Mesenchymal stem cell (in vitro differentiated cells and primary cell): ENCODE data around the gene KASH5.

ENCODE experiments used
- DNase-seq: peaks from one replicate; pipeline ENCODE4 v3.0.0-alpha.2; 2013
- H2AFZ ChIP-seq: one replicate; pipeline ENCODE4 v1.6.1; 2013; ENCODE audit warnings: low read depth, mild to moderate bottlenecking, control low read depth, inconsistent platforms, low read length, moderate library complexity
- H2AK5ac ChIP-seq: 2 replicates; pipeline ENCODE4 v1.6.1; 2013; ENCODE audit warnings: low read length, moderate library complexity, mild to moderate bottlenecking, inconsistent platforms; ENCODE audit not compliant: severe bottlenecking
- H2BK120ac ChIP-seq: one replicate; pipeline ENCODE4 v1.6.1; 2013; ENCODE audit warnings: low read depth, mild to moderate bottlenecking, inconsistent platforms, low read length, moderate library complexity
- H2BK12ac ChIP-seq, 2 experiments: one replicate each; pipeline ENCODE4 v1.6.1; 2013; ENCODE audit warnings: inconsistent platforms in 2 of 2, low read length in 2 of 2, mild to moderate bottlenecking in 2 of 2, moderate library complexity in 2 of 2, control low read depth in 1 of 2
- H2BK15ac ChIP-seq: one replicate; pipeline ENCODE4 v1.6.1; 2013; ENCODE audit warnings: mild to moderate bottlenecking, low read depth, inconsistent platforms; ENCODE audit not compliant: poor library complexity, severe bottlenecking
- H2BK5ac ChIP-seq: 2 replicates; pipeline ENCODE4 v1.6.1; 2013; ENCODE audit warnings: low read depth, mild to moderate bottlenecking, low read length, control low read depth, inconsistent platforms; ENCODE audit not compliant: poor library complexity, severe bottlenecking
- H3K14ac ChIP-seq, 2 experiments: one replicate each; pipeline ENCODE4 v1.6.1; 2013; ENCODE audit warnings: inconsistent platforms in 2 of 2, low read length in 2 of 2, control low read depth in 1 of 2, mild to moderate bottlenecking in 1 of 2, moderate library complexity in 1 of 2
- H3K18ac ChIP-seq, 2 experiments: one replicate each; pipeline ENCODE4 v1.6.1; 2013; ENCODE audit warnings: inconsistent platforms in 2 of 2, low read length in 2 of 2, control low read depth in 1 of 2, low read depth in 1 of 2, mild to moderate bottlenecking in 1 of 2
- H3K23ac ChIP-seq, 2 experiments: one replicate each; pipeline ENCODE4 v1.6.1; 2013; ENCODE audit warnings: inconsistent platforms in 2 of 2, low read length in 2 of 2, mild to moderate bottlenecking in 2 of 2, moderate library complexity in 2 of 2, control low read depth in 1 of 2
- H3K27ac ChIP-seq: 2 replicates; pipeline ENCODE4 v1.5.1; 2013; ENCODE audit warnings: mild to moderate bottlenecking, moderate library complexity, low read length, control low read depth, inconsistent platforms; ENCODE audit not compliant: poor library complexity, severe bottlenecking
- H3K27me3 ChIP-seq, 2 experiments: 2 replicates each; pipeline versions ENCODE4 v1.6.1 to v1.7.0; 2013; ENCODE audit warnings: low read length in 2 of 2, mild to moderate bottlenecking in 2 of 2, moderate library complexity in 2 of 2, control low read depth in 1 of 2, inconsistent platforms in 1 of 2; ENCODE audit not compliant: control insufficient read depth in 1 of 2, insufficient read depth in 1 of 2
- H3K36me3 ChIP-seq, 2 experiments: 2 replicates each; pipeline versions ENCODE4 v1.6.1 to v1.7.0; 2013; ENCODE audit warnings: low read length in 2 of 2, control low read depth in 1 of 2, inconsistent platforms in 1 of 2, low read depth in 1 of 2, mild to moderate bottlenecking in 1 of 2; ENCODE audit not compliant: insufficient read depth in 2 of 2, control insufficient read depth in 1 of 2
- H3K4ac ChIP-seq, 2 experiments: one replicate each; pipeline ENCODE4 v1.6.1; 2013; ENCODE audit warnings: inconsistent platforms in 2 of 2, low read length in 2 of 2, mild to moderate bottlenecking in 2 of 2, moderate library complexity in 2 of 2, control low read depth in 1 of 2, low read depth in 1 of 2
- H3K4me1 ChIP-seq: 2 replicates; pipeline ENCODE4 v1.6.1; 2013; ENCODE audit warnings: low read depth, low read length, control low read depth; ENCODE audit not compliant: control insufficient read depth, insufficient read depth
- H3K4me2 ChIP-seq: 2 replicates; pipeline ENCODE4 v1.6.1; 2013; ENCODE audit warnings: low read length, mild to moderate bottlenecking, inconsistent platforms; ENCODE audit not compliant: poor library complexity, severe bottlenecking
- H3K4me3 ChIP-seq, 2 experiments: 2 replicates each; pipeline versions ENCODE4 v1.5.1 to v1.7.0; 2013; ENCODE audit warnings: low read length in 2 of 2, mild to moderate bottlenecking in 2 of 2, control low read depth in 1 of 2, low read depth in 1 of 2; ENCODE audit not compliant: insufficient read depth in 1 of 2
- H3K79me1 ChIP-seq: replicated peaks from 2 replicates; pipeline ENCODE4 v1.6.1; 2013; ENCODE audit warnings: mild to moderate bottlenecking, control low read depth, low read length, inconsistent platforms; ENCODE audit not compliant: poor library complexity, severe bottlenecking
- H3K9ac ChIP-seq: 2 replicates; pipeline ENCODE4 v1.7.0; 2013; ENCODE audit warnings: mild to moderate bottlenecking, low read length, moderate library complexity
- H3K9me3 ChIP-seq: 2 replicates; pipeline ENCODE4 v1.7.0; 2013; ENCODE audit warnings: mild to moderate bottlenecking, low read length; ENCODE audit not compliant: control insufficient read depth
- H4K8ac ChIP-seq: one replicate; pipeline ENCODE4 v1.6.1; 2013; ENCODE audit warnings: inconsistent platforms, mild to moderate bottlenecking, low read length, moderate library complexity
- H4K91ac ChIP-seq: one replicate; pipeline ENCODE4 v1.6.1; 2013; ENCODE audit warnings: mild to moderate bottlenecking, low read length, inconsistent platforms
- WGBS: methylation state at CpG from one replicate; pipeline ENCODE4 v1.1.7; 2013; ENCODE audit warnings: mixed read lengths; 5-methylcytosine and 5-hydroxymethylcytosine counted together

Gene KASH5

DNA sequence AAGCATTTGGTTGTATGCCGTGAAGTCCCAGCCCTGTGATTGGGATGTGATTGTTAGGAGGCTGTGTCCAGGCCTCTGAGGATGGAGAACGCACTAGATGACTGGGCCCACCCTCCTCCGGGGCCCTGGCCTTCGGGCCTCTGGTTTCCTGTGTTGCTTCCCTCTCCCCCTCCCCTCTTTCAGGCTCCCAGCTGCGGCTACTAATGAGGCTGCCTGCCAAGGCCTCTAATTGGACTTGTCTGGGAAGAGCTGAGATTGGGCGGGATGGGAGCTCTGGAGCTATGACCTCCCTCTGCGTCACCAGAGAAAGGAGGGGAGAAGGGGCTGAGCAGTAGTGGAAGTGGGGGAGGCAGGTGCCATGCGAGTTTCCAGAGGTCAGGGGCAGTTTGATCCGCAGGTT, 25.3 kb downstream of the KASH5 start:
- 34% methylated on average over 7 of the region's 9 CpGs for WGBS
- no peak overlapping the region for H3K27ac ChIP-seq

DNA sequence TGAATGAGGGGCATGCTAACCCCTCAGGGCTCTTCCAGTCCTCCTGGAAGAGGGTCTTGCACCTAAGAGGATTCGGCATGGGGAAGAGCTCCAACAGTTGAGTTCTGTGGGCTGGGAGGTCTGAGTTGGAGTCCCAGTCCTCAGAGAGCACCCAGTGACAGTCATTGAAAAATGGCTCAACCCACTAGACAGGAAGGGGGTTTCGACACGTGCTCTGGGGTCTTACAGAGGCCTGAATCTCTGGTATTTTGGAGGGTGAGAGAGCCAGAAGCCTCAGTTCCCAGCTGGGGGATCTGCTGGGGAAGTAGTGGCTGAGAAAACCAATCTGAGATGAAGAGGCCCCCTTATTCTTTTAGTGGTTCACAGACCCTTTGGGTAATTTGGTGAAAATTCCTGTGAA, 26.2 kb downstream of the KASH5 start:
- WGBS, result 89% methylated on average over 3 of the region's 3 CpGs
- Histone ChIP-seq H2BK12ac (no peak overlapping the region), H2BK120ac (no peak overlapping the region), H3K9ac (no peak overlapping the region), H3K4me2 (no peak overlapping the region), H4K8ac (no peak overlapping the region), H3K9me3 (no peaks in the 10 kb centered on the region), H3K79me1 (no peaks in the 10 kb centered on the region), H2BK15ac (no peak overlapping the region), H3K4ac (no peak overlapping the region), H3K23ac (no peak overlapping the region), H4K91ac (no peak overlapping the region), H3K27ac (no peak overlapping the region), H3K4me1 (peaks cover 11% of the 10 kb centered on the region), H3K4me3 (no peak overlapping the region), H3K14ac (no peak overlapping the region), H2BK5ac (no peak overlapping the region), H2AK5ac (no peak overlapping the region), H2AFZ (no peak overlapping the region), H3K18ac (no peak overlapping the region), H3K27me3 (peaks cover 10 to 68% of the 10 kb centered on the region in 2 experiments), H3K36me3 (no peaks in the 10 kb centered on the region)
- DNase-seq, result no peak

More for the DNA sequence above, 25.3 kb downstream of the KASH5 start:
- Histone ChIP-seq H3K27me3 (peaks cover 10 to 67% of the 10 kb centered on the region in 2 experiments), H3K14ac (peak overlapping the region in 1 of 2 experiments; percentile 26), H3K79me1 (no peaks in the 10 kb centered on the region), H3K23ac (no peak overlapping the region), H3K4me2 (no peak overlapping the region), H2BK15ac (peak overlapping the region; percentile 33), H3K4me3 (no peak overlapping the region), H2BK5ac (no peak overlapping the region), H3K36me3 (no peaks in the 10 kb centered on the region), H2BK12ac (no peak overlapping the region), H4K91ac (no peak overlapping the region), H3K4ac (no peak overlapping the region), H2AK5ac (no peak overlapping the region), H4K8ac (no peak overlapping the region), H3K4me1 (peaks cover 15% of the 10 kb centered on the region), H3K9me3 (no peaks in the 10 kb centered on the region), H3K18ac (no peak overlapping the region), H2AFZ (no peak overlapping the region), H3K9ac (no peak overlapping the region), H2BK120ac (no peak overlapping the region)
- DNase-seq, result no peak

DNA sequence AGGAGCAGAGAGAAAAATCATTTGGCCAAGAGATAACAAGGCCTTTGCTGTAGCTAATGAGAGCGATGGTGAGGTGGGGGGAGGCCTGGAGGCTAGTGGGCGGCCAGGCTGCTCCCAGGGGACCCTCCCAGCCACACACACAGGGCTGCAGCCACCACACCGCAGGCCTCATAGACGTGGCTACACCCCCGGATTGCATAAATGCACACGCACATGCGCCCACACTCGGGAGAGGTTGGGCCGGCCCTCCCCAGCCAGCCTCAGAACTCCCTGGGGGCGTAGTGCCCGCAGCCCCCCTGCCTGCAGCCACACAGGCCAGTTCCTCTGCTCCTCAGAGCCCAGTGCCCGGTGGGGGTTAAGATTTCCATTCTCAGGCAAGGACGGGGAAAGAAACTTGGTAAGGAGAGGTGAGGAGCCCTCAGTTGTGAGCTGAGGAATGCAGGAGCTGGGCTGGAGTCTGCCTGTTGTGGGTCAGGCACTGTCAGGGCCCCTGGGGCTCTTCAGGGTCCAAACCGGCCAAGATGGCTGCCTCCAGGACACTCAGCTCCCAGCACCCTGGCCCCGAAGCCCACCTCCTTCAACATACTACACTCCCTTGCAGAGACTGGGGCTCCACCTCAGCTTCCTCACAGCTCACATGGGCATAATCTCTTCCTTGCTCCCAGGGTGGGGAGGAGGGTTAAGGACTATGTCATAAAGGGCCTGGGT, 27.2 kb downstream of the KASH5 start:
- Histone ChIP-seq H3K9ac (no peak overlapping the region), H2AK5ac (no peak overlapping the region), H3K4me1 (peaks cover 5% of the 10 kb centered on the region), H3K4me2 (no peak overlapping the region), H3K27ac (no peak overlapping the region), H3K4ac (no peak overlapping the region), H2BK12ac (no peak overlapping the region), H3K14ac (peak overlapping the region in 1 of 2 experiments; percentile 68), H4K8ac (no peak overlapping the region), H3K27me3 (peaks cover 17 to 71% of the 10 kb centered on the region in 2 experiments), H2BK5ac (no peak overlapping the region), H3K36me3 (no peaks in the 10 kb centered on the region), H3K79me1 (no peaks in the 10 kb centered on the region), H3K4me3 (no peak overlapping the region), H2AFZ (no peak overlapping the region), H2BK120ac (no peak overlapping the region), H2BK15ac (no peak overlapping the region), H3K23ac (peak overlapping the region in 1 of 2 experiments; percentile 46), H3K18ac (no peak overlapping the region), H4K91ac (no peak overlapping the region), H3K9me3 (no peaks in the 10 kb centered on the region)
- 73% methylated on average over 14 of the region's 15 CpGs for WGBS
- no peak for DNase-seq

DNA sequence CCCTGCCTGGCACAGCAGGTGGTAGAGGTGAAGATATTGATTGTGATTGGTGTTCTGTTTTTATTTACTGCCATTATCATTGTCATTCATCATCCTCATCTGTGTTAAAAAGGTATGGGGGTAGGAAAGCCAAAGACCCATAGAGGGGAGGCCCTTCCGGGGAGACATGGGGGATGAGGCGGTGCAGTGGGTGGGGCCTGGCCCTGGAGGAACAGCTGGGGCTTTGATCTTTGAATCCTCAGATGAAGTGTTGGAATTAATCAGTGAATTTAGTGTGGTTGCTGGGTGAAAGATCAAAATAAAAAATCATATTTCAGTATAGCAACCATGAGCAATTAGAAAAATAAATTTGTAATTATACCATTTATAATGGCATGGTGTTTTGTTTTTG, 27.8 kb downstream of the KASH5 start:
- 90% methylated on average over 2 of the region's 2 CpGs for WGBS
- no peak overlapping the region for H3K23ac ChIP-seq
- peaks cover 5% of the 10 kb centered on the region for H3K4me1 ChIP-seq

More for the DNA sequence above, 27.8 kb downstream of the KASH5 start:
- H4K91ac ChIP-seq, result no peak overlapping the region
- no peak overlapping the region for H3K4me3 ChIP-seq
- DNase-seq, result no peak
- no peak overlapping the region for H2BK12ac ChIP-seq
- H3K9me3 ChIP-seq, result no peaks in the 10 kb centered on the region
- H2AFZ ChIP-seq, result no peak overlapping the region
- H2AK5ac ChIP-seq, result no peak overlapping the region
- no peak overlapping the region for H2BK5ac ChIP-seq
- no peak overlapping the region for H3K4me2 ChIP-seq
- no peak overlapping the region for H3K9ac ChIP-seq
- no peaks in the 10 kb centered on the region for H3K79me1 ChIP-seq
- no peak overlapping the region for H3K4ac ChIP-seq
- H3K36me3 ChIP-seq, result no peaks in the 10 kb centered on the region
- no peak overlapping the region for H2BK15ac ChIP-seq
- H3K14ac ChIP-seq, result no peak overlapping the region
- no peak overlapping the region for H4K8ac ChIP-seq
- no peak overlapping the region for H2BK120ac ChIP-seq
- no peak overlapping the region for H3K27ac ChIP-seq
- no peak overlapping the region for H3K18ac ChIP-seq
- H3K27me3 ChIP-seq, result peaks cover 22 to 76% of the 10 kb centered on the region in 2 experiments
